Activated T-cell treated with anti-CD3 and anti-CD28 coated beads, Interleukin-2, amount 50 U/mL, for 72 hours (primary cell): ENCODE data around the gene DYNC1H1. TPM values are rescaled to one million over a fixed set of nuclear protein-coding genes. Genes with fewer than 3 reads are reported as not detected.
"Not testable (repeated sequence)": the region's sequence is repeated elsewhere in the genome, so short reads cannot be mapped to it uniquely, and the experiment has no call there.

Experiments
- ATAC-seq, 2 donors: fragments of 150-1000 bp; cut with Tn5 transposase; replicated peaks in 1 of 2; 2 replicates each; pipeline ENCODE4 v1.10.0; 2021; ENCODE audit warnings: moderate library complexity in 2 of 2, mild to moderate bottlenecking in 1 of 2
- DNase-seq, 2 donors: peaks; one replicate each; pipeline ENCODE4 v3.0.0; 2021 to 2022; ENCODE audit warnings: mixed read lengths in 1 of 2
- H3K27ac Mint-ChIP-seq: one replicate; pipeline ENCODE4 v1.8.0; 2022; ENCODE audit warnings: mild to moderate bottlenecking, moderate library complexity, mixed read lengths
- H3K27me3 Mint-ChIP-seq: one replicate; pipeline ENCODE4 v1.8.0; 2022; ENCODE audit warnings: low read depth, mixed read lengths
- H3K36me3 Mint-ChIP-seq, 2 donors: one replicate each; pipeline ENCODE4 v1.8.0; 2022; ENCODE audit warnings: mixed read lengths in 2 of 2, mild to moderate bottlenecking in 1 of 2; ENCODE audit not compliant: insufficient read depth in 2 of 2
- H3K4me1 Mint-ChIP-seq: one replicate; pipeline ENCODE4 v1.8.0; 2022; ENCODE audit warnings: low read depth, mixed read lengths
- H3K4me3 Mint-ChIP-seq, 2 donors: one replicate each; pipeline ENCODE4 v1.8.0; 2022; ENCODE audit warnings: mild to moderate bottlenecking in 2 of 2, mixed read lengths in 2 of 2, moderate library complexity in 2 of 2
- H3K9me3 Mint-ChIP-seq, 2 donors: one replicate each; pipeline ENCODE4 v1.8.0; 2022; ENCODE audit warnings: mixed read lengths in 2 of 2
- total RNA-seq, 2 donors: library from RNA; stranded (reverse); gene quantifications; one replicate each; pipeline ENCODE4 v1.2.3, GENCODE V29; 2022

DYNC1H1 gene
- total RNA-seq, 2 donors from 2014 or later = 300 to 335 TPM

DNA sequence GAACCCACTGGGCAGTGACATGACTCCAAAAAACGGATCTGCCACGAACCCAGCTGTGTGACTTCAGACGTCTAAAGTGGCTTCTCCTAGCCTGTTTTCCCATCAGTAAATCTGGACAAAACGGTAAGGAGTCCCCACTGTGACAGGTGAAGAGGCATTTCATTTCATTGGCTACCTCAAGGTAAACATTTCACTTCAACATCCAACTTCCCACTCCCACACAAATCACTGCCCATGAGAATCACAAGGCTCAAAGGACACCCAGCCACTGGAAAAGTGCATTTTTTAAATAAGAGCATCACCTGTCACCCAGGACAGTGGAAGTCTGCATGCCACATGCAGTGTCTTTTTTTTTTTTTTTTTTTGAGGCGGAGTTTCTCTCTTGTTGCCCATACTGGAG lies 94.6 kb downstream of the DYNC1H1 start:
- Mint-ChIP-seq H3K27me3 (no peaks in the 10 kb centered on the region), H3K4me1 (no peaks in the 10 kb centered on the region), H3K9me3 (no peaks in the 10 kb centered on the region), H3K4me3 (no peak overlapping the region), H3K36me3 (peaks cover 0 to 2% of the 10 kb centered on the region in 2 donors), H3K27ac (no peak overlapping the region)
- no peak for DNase-seq
- no peak for ATAC-seq

DNA sequence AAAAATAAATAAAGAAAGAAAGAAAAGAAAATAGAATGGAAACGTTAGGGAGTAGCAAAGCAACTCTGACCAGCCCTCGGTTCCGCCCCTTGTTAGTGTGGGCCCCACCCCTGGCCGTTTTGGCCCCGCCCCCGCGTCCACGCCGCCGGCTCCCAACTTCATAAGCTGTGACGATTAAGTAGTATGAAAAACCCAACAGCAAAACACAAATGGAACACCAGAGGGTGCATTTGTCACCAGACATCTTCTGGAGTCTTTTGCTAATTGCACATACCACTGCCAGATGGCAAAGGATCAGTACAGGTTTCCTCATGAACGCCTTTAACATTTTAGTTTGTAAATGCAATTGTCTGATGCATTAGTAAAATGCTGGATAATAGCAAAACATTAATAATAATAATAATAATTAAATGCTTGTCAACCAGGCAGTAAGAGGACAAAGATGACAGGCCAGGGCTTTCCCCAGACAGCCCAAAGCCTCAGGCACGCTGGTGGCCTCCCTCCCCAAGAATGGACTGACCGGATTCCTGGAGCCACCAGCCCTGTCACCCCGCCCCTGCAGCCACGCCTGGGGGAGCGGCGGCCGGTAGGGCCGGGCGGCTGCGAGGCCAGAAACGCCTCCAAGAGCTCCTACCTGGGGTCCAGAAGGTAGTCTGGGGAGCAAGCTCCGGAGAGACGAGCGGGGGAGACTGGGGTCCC lies 98.9 kb downstream of the DYNC1H1 start:
- Mint-ChIP-seq H3K4me3 (no peak overlapping the region), H3K9me3 (no peaks in the 10 kb centered on the region), H3K4me1 (peaks cover 7% of the 10 kb centered on the region), H3K36me3 (no peaks in the 10 kb centered on the region), H3K27me3 (no peaks in the 10 kb centered on the region), H3K27ac (no peak overlapping the region)
- DNase-seq (peak; percentile 66 to 67), ATAC-seq (peak; percentile 88)

DNA sequence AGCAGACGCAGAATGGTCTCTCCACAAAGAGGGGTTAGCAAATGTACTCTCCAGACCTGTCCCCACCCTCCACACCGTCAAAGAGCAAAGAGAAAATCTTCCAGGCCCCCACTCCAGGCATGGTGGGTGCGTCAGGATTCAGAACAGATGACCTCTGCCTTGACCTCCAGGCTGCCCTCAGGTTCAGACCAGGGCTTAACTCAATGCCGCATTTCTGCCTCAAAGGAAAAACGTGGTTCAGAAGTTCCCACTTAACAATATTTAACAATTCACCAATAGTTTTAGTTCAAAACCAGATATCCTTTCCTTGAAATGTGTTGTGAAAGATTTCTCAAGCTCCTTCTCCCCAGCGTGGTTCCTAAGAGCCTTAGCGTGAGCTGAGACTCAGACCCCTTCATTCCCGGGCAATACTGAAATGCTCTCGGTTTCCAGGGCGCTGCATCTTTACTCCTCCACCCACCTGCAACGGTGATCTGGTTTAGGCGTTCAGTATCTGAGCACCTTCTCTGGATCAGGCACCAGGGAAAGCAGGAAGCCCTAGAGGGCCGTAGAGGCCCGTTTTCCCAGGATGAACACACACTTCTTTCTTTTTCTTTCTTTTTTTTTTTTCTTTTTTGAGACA lies 99.5 kb downstream of the DYNC1H1 start:
- Mint-ChIP-seq H3K4me1 (peaks cover 7% of the 10 kb centered on the region), H3K4me3 (no peak overlapping the region), H3K9me3 (no peaks in the 10 kb centered on the region), H3K27me3 (no peaks in the 10 kb centered on the region), H3K36me3 (no peaks in the 10 kb centered on the region), H3K27ac (no peak overlapping the region)
- ATAC-seq (no peak), DNase-seq (no peak)

DNA sequence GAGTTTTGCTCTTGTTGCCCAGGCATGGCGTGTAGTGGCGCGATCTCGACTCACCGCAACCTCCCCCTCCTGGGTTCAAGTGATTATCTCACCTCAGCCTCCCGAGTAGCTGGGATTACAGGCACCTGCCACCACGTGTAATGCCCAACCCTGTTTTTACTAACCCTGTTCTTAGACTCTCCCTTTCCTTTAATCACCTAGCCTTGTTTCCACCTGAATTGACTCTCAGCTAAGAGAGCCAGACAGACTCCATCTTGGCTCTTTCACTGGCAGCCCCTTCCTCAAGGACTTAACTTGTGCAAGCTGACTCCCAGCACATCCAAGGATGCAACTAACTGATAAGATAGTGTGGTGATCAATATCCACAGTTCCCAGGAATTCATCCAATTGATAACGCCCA lies 100.2 kb downstream of the DYNC1H1 start:
- not testable (repeated sequence) for H3K4me1 Mint-ChIP-seq, H3K27me3 Mint-ChIP-seq, H3K4me3 Mint-ChIP-seq, H3K9me3 Mint-ChIP-seq, ATAC-seq, H3K27ac Mint-ChIP-seq, H3K36me3 Mint-ChIP-seq, DNase-seq

DNA sequence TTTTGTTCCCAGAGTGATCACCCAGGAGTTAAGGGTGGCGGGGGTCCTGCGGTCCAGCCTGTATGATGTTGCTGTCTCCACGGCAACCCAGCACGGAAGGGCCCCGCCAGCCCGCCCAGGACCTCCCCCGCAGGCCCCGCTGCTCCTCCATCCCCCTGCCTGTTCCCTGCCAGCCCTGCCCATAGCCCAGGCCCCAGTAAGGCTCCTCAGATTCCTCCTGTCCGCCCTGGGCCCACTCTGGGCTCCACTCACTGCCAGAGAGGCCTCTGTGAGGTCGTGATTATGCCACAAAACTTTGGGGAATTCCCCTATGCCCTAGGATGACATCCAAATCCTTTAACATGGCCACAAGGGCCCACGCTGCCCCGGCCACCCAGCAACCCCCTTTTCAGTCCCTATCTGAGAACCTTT lies 101.7 kb downstream of the DYNC1H1 start:
- H3K27ac Mint-ChIP-seq = no peak overlapping the region
- DNase-seq (no peak), ATAC-seq (peak; percentile 12 to 27)
- H3K4me3 Mint-ChIP-seq = no peak overlapping the region
- H3K9me3 Mint-ChIP-seq = no peaks in the 10 kb centered on the region
- no peaks in the 10 kb centered on the region for H3K27me3 Mint-ChIP-seq
- H3K4me1 Mint-ChIP-seq = peaks cover 7% of the 10 kb centered on the region
- no peaks in the 10 kb centered on the region for H3K36me3 Mint-ChIP-seq

DNA sequence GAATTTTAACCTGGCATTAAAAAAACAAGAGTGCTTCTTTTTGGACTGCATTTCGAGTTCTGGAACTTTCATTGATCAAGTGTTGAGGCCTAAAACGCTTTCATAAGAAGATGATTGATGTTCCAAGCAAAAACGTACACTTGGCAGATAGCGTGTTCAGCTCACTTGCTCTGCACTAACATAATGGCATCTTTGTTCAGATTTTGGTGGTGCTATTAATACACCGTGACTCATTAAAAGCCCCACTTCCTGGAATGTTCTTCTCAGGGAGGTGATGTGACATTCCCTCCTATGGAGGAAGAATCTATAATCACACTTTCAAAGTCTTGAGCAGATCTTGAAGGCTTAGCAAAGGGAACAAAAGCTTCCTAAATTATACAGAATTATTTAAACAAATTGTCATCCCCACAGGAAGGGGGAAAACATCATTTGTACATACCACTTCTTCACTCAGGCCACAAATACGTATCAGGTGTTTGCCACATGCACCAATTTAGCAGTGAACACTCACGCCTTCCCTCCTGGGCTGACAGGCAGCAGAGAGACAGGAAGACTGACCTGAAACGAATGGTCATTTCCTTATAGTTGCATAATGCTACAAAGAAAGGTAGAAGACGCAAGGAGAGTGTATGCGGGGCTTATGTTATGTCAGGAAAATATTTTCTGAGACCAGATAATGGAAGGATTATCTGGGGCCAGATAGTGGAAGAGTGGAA lies 107.1 kb downstream of the DYNC1H1 start:
- Mint-ChIP-seq H3K4me3 (no peak overlapping the region), H3K9me3 (peaks cover 0 to 1% of the 10 kb centered on the region in 2 donors), H3K27me3 (no peaks in the 10 kb centered on the region), H3K27ac (peak overlapping the region; percentile 27), H3K36me3 (no peaks in the 10 kb centered on the region), H3K4me1 (peaks cover 9% of the 10 kb centered on the region)
- DNase-seq (no peak), ATAC-seq (no peak)

DNA sequence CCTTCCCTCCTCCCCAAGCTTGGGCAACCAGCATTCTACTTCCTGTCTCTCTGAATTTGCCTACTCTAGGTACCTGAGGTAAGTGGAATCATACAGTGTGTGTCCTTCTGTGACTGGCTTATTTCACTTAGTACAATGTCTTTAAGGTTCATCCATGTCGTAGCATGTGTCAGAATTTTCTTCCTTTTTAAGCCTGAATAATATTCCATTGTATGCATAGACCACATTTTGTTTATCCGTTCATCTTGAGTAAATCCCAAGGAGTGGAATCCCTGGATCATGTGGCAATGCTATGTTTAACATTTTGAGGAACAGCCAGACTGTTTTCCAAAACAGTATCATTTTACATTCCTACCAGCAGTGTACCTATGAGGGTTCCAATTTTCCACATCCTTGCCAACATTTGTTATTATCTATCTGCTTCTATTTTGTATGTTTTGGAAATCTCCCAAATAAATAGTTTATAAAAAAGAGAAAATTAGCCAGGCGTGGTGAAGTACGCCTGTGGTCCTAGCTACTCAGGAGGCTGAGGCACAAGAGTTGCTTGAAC lies 110.1 kb downstream of the DYNC1H1 start:
- Mint-ChIP-seq H3K9me3 (peaks cover 0 to 1% of the 10 kb centered on the region in 2 donors), H3K4me3 (no peak overlapping the region), H3K27me3 (no peaks in the 10 kb centered on the region), H3K4me1 (peaks cover 7% of the 10 kb centered on the region), H3K36me3 (peaks cover under 1 to 14% of the 10 kb centered on the region in 2 donors), H3K27ac (no peak overlapping the region)
- DNase-seq (no peak), ATAC-seq (no peak)

DNA sequence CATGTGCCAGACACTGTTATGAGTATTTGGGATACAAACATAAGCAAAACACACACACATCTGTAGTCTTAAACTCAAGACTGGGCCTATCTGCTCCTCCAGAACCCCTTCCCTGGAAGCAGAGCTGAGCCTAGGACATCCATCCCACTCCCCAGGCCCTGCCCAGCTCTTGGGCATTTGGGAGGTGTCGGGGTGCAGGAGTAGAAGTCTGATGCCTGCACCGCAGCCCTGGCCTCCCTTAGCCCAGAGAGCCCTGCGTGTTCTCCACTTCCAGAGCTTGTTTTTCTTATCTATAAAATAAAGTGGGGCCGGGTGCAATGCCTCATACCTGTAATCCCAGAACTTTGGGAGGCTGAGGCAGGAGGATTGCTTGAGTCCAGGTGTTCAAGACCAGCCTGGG lies 110.8 kb downstream of the DYNC1H1 start:
- Mint-ChIP-seq H3K9me3 (peaks cover 0 to 1% of the 10 kb centered on the region in 2 donors), H3K4me1 (peaks cover 7% of the 10 kb centered on the region), H3K27me3 (no peaks in the 10 kb centered on the region), H3K27ac (no peak overlapping the region), H3K4me3 (no peak overlapping the region), H3K36me3 (peaks cover 2 to 18% of the 10 kb centered on the region in 2 donors)
- DNase-seq (no peak), ATAC-seq (peak in 1 of 2 donors; percentile 4)

DNA sequence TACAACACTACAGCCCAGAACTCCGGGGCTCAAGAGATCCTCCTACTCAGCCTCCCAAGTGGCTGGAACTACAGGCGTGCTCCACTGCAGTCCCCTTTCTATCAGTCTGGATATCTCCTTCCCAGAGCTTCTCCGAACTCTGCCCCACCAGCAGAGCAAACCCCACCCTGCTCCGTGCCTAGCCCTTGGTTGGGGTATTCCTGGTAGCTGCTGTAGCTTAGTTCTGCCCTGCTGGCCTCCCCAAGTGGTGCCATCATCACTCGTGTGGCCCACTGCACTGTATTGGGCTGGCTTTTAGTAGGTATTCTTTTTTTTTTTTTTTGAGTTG lies 113.0 kb downstream of the DYNC1H1 start:
- Mint-ChIP-seq H3K27me3 (no peaks in the 10 kb centered on the region), H3K27ac (no peak overlapping the region), H3K9me3 (peaks cover 0 to 1% of the 10 kb centered on the region in 2 donors), H3K36me3 (peaks cover 7 to 36% of the 10 kb centered on the region in 2 donors), H3K4me1 (peaks cover 16% of the 10 kb centered on the region), H3K4me3 (no peak overlapping the region)
- no peak for DNase-seq
- ATAC-seq = peak; percentile 17 to 31

DNA sequence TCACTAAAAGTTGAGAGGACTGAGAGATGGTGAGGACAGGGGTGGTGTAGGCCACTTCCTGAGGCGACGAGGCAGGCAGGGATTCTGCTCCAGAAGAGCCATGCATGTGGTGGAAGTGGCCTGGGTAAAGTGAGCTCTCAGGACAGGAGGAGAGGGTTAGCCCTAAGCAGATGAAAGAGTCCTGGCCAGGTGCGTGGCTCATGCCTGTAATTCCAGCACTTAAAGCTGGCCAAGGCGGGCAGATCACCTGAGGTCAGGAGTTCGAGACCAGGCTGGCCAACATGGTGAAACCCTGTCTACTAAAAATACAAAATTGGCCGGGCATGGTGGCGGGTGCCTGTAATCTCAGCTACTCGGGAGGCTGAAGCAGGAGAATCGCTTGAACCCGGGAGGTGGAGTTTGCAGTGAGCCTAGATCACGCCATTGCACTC lies 114.0 kb downstream of the DYNC1H1 start:
- Mint-ChIP-seq H3K27ac (peak overlapping the region; percentile 52), H3K4me1 (peaks cover 26% of the 10 kb centered on the region), H3K36me3 (peaks cover 12 to 45% of the 10 kb centered on the region in 2 donors)
- not testable (repeated sequence) for H3K9me3 Mint-ChIP-seq, H3K4me3 Mint-ChIP-seq, H3K27me3 Mint-ChIP-seq, DNase-seq
- peak; percentile 10 to 19 for ATAC-seq

DNA sequence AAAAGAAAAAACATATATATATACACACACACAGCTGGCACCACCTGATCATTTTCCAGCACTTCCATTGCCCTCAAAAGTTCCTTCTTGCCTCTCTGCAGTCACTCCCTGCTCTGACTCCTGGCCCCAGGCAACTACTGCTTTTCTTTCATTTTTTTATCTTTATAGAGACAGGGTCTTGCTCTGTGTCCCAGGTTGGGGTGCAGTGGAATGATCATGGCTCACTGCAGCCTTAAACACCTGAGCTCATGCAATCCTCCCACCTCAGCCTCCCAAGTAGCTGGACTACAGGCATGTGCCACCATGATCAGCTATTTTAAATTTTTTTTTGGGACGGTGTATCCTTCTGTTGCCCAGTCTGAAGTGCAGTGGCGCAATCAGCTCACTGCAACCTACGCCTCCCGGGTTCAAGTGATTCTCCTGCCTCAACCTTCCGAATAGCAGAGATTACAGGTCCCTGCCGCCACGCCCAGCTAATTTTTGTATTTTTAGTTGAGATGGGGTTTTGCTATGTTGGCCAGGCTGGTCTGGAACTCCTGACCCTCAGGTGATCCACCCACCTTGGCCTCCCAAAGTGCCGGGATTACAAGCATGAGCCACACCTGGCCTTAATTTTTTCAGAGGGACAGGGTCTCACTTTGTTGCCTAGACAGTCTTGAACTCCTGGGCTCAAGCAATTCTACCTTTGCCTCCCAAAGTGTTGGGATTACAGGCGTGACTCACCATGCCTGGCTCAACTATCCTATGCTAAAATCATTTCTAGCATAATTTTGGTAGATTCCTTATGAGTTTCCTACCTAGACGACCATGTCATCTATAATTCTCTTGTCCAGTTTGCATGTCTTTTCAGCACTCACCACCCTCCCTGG lies 114.7 kb downstream of the DYNC1H1 start:
- Mint-ChIP-seq H3K9me3 (peaks cover 0 to 1% of the 10 kb centered on the region in 2 donors), H3K4me1 (peaks cover 33% of the 10 kb centered on the region), H3K36me3 (peaks cover 17 to 50% of the 10 kb centered on the region in 2 donors), H3K27ac (peak overlapping the region; percentile 55), H3K4me3 (no peak overlapping the region), H3K27me3 (no peaks in the 10 kb centered on the region)
- ATAC-seq (peak; percentile 5 to 10), DNase-seq (no peak)

DNA sequence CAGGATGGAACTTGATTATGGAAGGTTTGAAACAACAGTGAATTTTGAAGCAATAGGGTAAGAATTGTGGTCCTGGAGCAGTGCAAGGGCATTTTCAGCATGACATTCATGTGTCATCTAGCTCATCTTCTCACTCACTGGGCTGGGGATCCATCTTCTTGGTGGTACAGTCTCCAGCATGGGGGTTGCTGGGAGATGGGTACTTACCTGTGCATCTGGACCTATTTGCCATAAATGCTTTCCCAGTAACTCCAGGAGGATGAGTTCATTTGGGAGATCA lies 115.3 kb downstream of the DYNC1H1 start:
- Mint-ChIP-seq H3K4me3 (no peak overlapping the region), H3K9me3 (no peaks in the 10 kb centered on the region), H3K27ac (no peak overlapping the region), H3K27me3 (no peaks in the 10 kb centered on the region), H3K36me3 (peaks cover 18 to 55% of the 10 kb centered on the region in 2 donors), H3K4me1 (peaks cover 39% of the 10 kb centered on the region)
- DNase-seq (no peak), ATAC-seq (peak in 1 of 2 donors; percentile 1)
